Activated CD8-positive, alpha-beta T cell treated with anti-CD3 and anti-CD28 coated beads for 36 hours (primary cell): ENCODE data around the gene STK24. TPM values are rescaled to one million over a fixed set of nuclear protein-coding genes. Genes with fewer than 3 reads are reported as not detected.
"Not testable (repeated sequence)": the region's sequence is repeated elsewhere in the genome, so short reads cannot be mapped to it uniquely, and the experiment has no call there.

Source experiments
- ATAC-seq: fragments of 200-7000 bp; cut with Tn5 transposase; one replicate; pipeline ENCODE4 v1.10.0; 2021; ENCODE audit warnings: mild to moderate bottlenecking, moderate library complexity
- CTCF ChIA-PET: fragments of 350-600 bp; sonication (Branson Sonifier 250); formaldehyde crosslinking; loops from one replicate; lab custom pipeline; 2021; ENCODE audit warnings: antibody characterized with exemption; lab: Charles Lee
- POLR2A ChIA-PET: fragments of 350-600 bp; sonication (Branson Sonifier 250); formaldehyde crosslinking; loops from one replicate; lab custom pipeline; 2021; ENCODE audit warnings: antibody characterized with exemption; lab: Charles Lee
- DNase-seq: peaks from one replicate; pipeline ENCODE4 v3.0.0-alpha.2; 2020
- H3K27ac Mint-ChIP-seq: one replicate; pipeline ENCODE4 v1.8.0; 2021; ENCODE audit warnings: mild to moderate bottlenecking, mixed read lengths
- H3K27me3 Mint-ChIP-seq: one replicate; pipeline ENCODE4 v1.8.0; 2021; ENCODE audit warnings: mixed read lengths
- H3K36me3 Mint-ChIP-seq: one replicate; pipeline ENCODE4 v1.8.0; 2021; ENCODE audit warnings: low read depth, mixed read lengths
- H3K4me1 Mint-ChIP-seq: one replicate; pipeline ENCODE4 v1.8.0; 2021; ENCODE audit warnings: low read depth, mixed read lengths
- H3K4me3 Mint-ChIP-seq: one replicate; pipeline ENCODE4 v1.8.0; 2021; ENCODE audit warnings: mild to moderate bottlenecking, moderate library complexity, mixed read lengths
- H3K9me3 Mint-ChIP-seq: one replicate; pipeline ENCODE4 v1.8.0; 2021; ENCODE audit warnings: mixed read lengths
- intact Hi-C: fragments of 100-400 bp; cut with micrococcal nuclease; formaldehyde crosslinking; loops from one replicate; pipeline ENCODE4 v1.10.0; 2022
- total RNA-seq, 2 experiments: library from RNA; stranded (reverse); gene quantifications; one replicate each; pipeline ENCODE4 v1.2.3, GENCODE V29; 2021
- TF ChIP-seq, protein P1 (sequence below): fragments of 200-600 bp; IDR thresholded peaks from one replicate; pipeline ENCODE4 v1.8.0; 2022; ENCODE audit warnings: antibody characterized with exemption, mild to moderate bottlenecking

The STK24 gene
- total RNA-seq, 2 experiments from 2014 or later: 118 TPM

DNA sequence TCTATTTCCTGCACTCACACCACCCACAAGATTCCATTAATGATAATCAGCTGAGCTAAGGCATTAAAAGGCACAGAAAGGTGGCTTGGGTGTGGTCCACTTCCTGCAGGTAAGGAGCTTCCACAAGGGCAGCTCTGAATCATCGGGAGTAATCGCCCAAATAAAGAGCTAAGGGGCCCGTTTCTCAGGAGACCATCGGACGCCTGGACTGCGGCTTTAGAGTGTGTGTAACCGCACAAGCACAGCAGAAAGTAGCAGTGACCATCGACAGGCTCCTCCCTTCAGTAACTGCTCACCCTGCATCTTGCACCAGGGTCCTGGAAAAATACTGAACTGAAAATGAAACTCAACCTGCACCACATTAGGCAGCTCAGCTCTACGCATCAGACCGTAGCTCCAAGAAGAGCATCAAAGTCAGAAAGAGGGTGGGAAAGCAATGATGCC lies 6.0 kb downstream of the STK24 start:
- Mint-ChIP-seq H3K9me3 (peaks cover 9% of the 10 kb centered on the region), H3K4me3 (peak overlapping the region; percentile 71), H3K27ac (peak overlapping the region; percentile 88), H3K27me3 (no peaks in the 10 kb centered on the region), H3K4me1 (peaks cover 85% of the 10 kb centered on the region), H3K36me3 (peaks cover 58% of the 10 kb centered on the region)
- intact Hi-C loops: loop anchor here (2.0 kb wide), 1 partner anchor 52 kb away; no protein-coding TSS in a partner anchor
- POLR2A ChIA-PET: interaction anchor here (0.9 to 1.4 kb wide), 2 partner anchors 13 to 42 kb away, joined by 5 read pairs; no protein-coding TSS in a partner anchor
- peak; percentile 66 for ATAC-seq
- DNase-seq: peak; percentile 67
- TF ChIP-seq, protein P1, sequence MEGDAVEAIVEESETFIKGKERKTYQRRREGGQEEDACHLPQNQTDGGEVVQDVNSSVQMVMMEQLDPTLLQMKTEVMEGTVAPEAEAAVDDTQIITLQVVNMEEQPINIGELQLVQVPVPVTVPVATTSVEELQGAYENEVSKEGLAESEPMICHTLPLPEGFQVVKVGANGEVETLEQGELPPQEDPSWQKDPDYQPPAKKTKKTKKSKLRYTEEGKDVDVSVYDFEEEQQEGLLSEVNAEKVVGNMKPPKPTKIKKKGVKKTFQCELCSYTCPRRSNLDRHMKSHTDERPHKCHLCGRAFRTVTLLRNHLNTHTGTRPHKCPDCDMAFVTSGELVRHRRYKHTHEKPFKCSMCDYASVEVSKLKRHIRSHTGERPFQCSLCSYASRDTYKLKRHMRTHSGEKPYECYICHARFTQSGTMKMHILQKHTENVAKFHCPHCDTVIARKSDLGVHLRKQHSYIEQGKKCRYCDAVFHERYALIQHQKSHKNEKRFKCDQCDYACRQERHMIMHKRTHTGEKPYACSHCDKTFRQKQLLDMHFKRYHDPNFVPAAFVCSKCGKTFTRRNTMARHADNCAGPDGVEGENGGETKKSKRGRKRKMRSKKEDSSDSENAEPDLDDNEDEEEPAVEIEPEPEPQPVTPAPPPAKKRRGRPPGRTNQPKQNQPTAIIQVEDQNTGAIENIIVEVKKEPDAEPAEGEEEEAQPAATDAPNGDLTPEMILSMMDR: no peak
- CTCF ChIA-PET: interaction anchor here (0.7 to 1.4 kb wide), 6 partner anchors 9 to 126 kb away, joined by 3 to 8 read pairs (median 3); no protein-coding TSS in a partner anchor

DNA sequence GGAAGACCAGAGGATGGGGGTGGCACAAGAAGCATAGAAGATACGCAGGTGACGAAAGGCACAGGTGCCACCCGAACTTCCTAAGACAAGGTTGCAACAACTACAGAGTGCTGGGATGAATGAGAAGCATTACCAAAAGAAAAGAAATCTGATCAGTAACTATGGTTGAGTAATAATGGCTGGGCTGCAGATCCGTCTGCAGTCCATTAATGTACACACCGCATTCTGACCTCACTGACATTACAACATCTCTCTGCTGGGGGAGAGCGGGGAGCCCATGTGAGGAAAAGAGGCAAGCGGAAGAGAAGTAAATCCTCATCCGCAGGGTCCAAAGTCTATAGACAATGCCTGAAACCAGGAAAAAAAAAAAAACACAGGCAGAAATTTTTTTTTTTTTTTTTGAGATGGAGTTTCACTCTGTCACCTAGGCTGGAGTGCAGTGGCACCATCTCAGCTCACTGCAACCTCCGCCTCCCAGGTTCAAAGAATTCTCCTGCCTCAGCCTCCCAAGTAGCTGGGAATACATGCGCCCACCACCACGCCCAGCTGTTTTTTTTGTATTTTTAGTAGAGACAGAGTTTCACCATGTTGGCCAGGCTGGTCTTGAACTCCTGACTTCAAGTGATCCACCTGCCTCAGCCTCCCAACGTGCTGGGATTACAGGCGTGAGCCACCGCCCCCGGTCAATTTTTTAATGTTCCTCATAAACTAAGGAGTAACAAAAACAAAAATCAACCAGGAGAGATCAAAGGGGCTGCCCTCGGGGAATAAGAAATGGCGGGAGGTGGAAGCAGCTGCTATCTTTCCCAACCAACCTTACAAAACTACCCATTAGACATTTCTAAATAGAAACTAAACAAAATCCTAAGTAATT lies 7.2 kb downstream of the STK24 start:
- POLR2A ChIA-PET, H3K27me3 Mint-ChIP-seq, ATAC-seq, H3K9me3 Mint-ChIP-seq, DNase-seq: not testable (repeated sequence)
- CTCF ChIA-PET: interaction anchor here (1.4 kb wide), 1 partner anchor 11 kb away, joined by 3 read pairs; no protein-coding TSS in a partner anchor
- Mint-ChIP-seq H3K4me3 (peak overlapping the region; percentile 7), H3K36me3 (peaks cover 52% of the 10 kb centered on the region), H3K27ac (peak overlapping the region; percentile 90), H3K4me1 (peaks cover 95% of the 10 kb centered on the region)
- intact Hi-C loops: loop anchor here (2.0 kb wide), 1 partner anchor 51 kb away; no protein-coding TSS in a partner anchor

DNA sequence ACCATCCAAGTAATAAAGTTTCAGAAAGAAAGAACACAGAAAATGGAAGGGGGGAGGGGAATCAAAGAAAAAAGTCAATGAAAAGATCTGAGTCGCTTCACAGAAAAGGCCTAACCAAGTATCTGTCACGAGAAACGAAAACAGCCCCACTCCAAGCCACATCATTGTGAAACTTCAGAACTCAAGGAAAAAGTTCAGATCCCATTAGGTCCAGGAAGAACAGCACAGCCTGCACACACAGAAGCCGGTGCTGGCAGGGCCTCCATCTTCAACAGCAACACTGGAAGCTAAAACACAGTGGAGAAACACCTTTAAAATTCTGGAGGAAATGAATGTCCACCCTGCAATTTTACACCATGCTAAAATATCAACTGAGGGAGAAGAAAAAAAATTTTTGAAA lies 8.0 kb downstream of the STK24 start:
- DNase-seq: no peak
- peaks cover 47% of the 10 kb centered on the region for H3K36me3 Mint-ChIP-seq
- no peaks in the 10 kb centered on the region for H3K27me3 Mint-ChIP-seq
- no peak for ATAC-seq
- peak overlapping the region; percentile 90 for H3K27ac Mint-ChIP-seq
- POLR2A ChIA-PET: no interaction called here
- peak overlapping the region; percentile 37 for H3K4me3 Mint-ChIP-seq
- H3K4me1 Mint-ChIP-seq: peaks cover 95% of the 10 kb centered on the region
- TF ChIP-seq, protein P1: no peak
- H3K9me3 Mint-ChIP-seq: peaks cover 9% of the 10 kb centered on the region
- CTCF ChIA-PET: no interaction called here
- intact Hi-C loops: no loop called here

DNA sequence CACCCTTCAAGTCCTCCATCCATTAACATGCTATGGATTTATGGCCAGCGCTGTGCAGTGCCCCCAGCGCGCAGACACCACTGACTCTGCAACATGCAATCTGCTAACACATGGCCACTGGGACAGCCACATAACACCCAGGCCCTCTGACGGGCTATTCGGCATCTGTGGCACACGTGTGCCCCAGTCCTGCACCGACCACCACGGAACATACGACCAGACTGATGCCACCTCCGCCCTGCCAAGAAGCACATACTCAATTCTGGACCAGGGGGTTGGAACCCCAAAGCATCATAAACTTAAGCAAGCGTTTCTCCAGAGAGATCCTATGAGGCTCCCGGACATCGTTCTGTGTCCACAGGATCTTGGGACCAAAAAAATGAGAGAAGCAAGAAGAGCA lies 9.8 kb downstream of the STK24 start:
- Mint-ChIP-seq H3K4me1 (peaks cover 91% of the 10 kb centered on the region), H3K36me3 (peaks cover 39% of the 10 kb centered on the region), H3K27me3 (no peaks in the 10 kb centered on the region), H3K4me3 (peak overlapping the region; percentile 54), H3K9me3 (peaks cover 9% of the 10 kb centered on the region), H3K27ac (peak overlapping the region; percentile 90)
- CTCF ChIA-PET: interaction anchor here (1.3 to 1.8 kb wide), 2 partner anchors 9 to 86 kb away, joined by 3 to 6 read pairs; no protein-coding TSS in a partner anchor
- ATAC-seq (no peak), DNase-seq (no peak)
- intact Hi-C loops: no loop called here
- TF ChIP-seq, protein P1: no peak
- POLR2A ChIA-PET: interaction anchor here (1.9 kb wide), 2 partner anchors 8 to 26 kb away, joined by 5 to 10 read pairs; no protein-coding TSS in a partner anchor

DNA sequence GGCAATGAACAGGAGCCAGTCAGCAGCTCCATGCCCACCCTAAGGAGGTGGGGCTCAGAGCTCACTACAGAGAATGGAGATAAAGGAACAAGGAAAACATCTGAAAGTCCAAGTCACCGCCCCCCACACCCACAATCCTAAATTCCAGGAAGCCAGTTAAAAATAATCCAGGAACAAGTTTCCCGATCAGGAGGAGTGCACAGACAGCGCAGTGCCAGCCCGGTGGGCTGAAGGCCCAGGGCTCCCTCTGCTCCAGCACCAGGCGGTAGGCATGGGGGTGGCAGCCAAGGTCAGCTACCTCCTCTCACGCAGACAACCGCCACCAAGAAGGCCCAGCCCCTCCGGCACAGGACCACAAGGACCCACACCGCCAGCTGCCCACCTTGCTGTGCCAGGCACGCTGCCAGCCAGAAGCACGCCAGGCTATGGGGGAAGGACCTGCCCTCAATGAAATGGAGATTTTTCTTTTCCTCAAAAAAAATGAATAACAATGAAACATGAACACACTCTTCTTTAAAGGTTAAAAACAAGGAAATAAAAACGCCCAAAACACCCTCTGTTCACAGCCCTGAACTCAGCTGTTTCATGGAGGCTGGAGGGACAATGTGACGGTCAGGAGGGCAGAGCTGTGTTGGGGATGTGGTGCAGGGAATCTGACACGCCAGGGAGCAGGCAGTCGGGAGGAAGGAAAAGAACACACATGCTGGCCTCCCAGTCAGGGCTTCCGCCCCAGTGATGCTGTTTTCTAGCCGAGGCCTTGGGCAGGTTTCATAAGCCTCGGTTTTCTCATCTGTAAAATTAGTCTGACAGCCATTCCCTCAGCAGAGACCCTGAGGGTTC lies 11.0 kb downstream of the STK24 start:
- ChIA-PET CTCF (interaction anchor here (0.9 to 1.3 kb wide), 3 partner anchors 8 to 121 kb away, joined by 3 to 5 read pairs (median 3); no protein-coding TSS in a partner anchor), POLR2A (interaction anchor here (1.0 to 1.9 kb wide), 6 partner anchors 10 to 121 kb away, joined by 3 to 10 read pairs (median 3); no protein-coding TSS in a partner anchor)
- ATAC-seq: no peak
- peaks cover 38% of the 10 kb centered on the region for H3K36me3 Mint-ChIP-seq
- H3K4me3 Mint-ChIP-seq: peak overlapping the region; percentile 28
- peaks cover 9% of the 10 kb centered on the region for H3K9me3 Mint-ChIP-seq
- DNase-seq: no peak
- TF ChIP-seq, protein P1: no peak
- H3K27me3 Mint-ChIP-seq: no peaks in the 10 kb centered on the region
- intact Hi-C loops: no loop called here
- peaks cover 89% of the 10 kb centered on the region for H3K4me1 Mint-ChIP-seq
- H3K27ac Mint-ChIP-seq: peak overlapping the region; percentile 83
